ENCODE measurements around the gene KCNJ13. TPM values are rescaled to one million over a fixed set of nuclear protein-coding genes. Genes with fewer than 3 reads are reported as not detected.

Gene KCNJ13
- polyA plus RNA-seq, 1 donor from 2014 or later, result not detected

DNA sequence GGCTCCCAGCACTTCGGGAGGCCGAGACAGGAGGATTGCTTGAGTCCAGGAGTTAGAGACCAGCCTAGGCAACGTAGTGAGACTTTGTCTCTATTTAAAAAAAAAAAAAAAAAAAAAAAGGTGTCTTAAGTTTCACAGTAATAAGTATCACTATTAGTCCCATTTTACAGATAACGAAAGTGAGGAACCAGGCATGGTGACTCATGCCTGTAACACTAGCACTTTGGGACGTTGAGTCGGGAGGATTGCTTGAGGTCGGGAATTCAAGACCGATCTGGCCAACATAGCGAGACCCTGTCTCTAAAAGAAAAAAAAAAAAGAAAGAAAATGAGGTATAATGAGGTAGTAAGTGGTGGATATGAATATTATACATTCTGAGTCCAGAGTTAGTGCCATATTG is 2.5 kb downstream of the KCNJ13 start:
- no peak overlapping the region for H2AFZ ChIP-seq (ENCODE audit: low read depth, low read length)
- TF ChIP-seq TAF1 (IDR thresholded peaks at IDR 0.05; ENCODE audit: low read depth), result no peak
- TF ChIP-seq EZH2 (IDR thresholded peaks at IDR 0.05; ENCODE audit: borderline replicate concordance, insufficient read depth, low read length, poor library complexity, severe bottlenecking), result no peak
- no peak for TF ChIP-seq POLR2AphosphoS5 (IDR thresholded peaks at IDR 0.05)
- TF ChIP-seq, protein P1, sequence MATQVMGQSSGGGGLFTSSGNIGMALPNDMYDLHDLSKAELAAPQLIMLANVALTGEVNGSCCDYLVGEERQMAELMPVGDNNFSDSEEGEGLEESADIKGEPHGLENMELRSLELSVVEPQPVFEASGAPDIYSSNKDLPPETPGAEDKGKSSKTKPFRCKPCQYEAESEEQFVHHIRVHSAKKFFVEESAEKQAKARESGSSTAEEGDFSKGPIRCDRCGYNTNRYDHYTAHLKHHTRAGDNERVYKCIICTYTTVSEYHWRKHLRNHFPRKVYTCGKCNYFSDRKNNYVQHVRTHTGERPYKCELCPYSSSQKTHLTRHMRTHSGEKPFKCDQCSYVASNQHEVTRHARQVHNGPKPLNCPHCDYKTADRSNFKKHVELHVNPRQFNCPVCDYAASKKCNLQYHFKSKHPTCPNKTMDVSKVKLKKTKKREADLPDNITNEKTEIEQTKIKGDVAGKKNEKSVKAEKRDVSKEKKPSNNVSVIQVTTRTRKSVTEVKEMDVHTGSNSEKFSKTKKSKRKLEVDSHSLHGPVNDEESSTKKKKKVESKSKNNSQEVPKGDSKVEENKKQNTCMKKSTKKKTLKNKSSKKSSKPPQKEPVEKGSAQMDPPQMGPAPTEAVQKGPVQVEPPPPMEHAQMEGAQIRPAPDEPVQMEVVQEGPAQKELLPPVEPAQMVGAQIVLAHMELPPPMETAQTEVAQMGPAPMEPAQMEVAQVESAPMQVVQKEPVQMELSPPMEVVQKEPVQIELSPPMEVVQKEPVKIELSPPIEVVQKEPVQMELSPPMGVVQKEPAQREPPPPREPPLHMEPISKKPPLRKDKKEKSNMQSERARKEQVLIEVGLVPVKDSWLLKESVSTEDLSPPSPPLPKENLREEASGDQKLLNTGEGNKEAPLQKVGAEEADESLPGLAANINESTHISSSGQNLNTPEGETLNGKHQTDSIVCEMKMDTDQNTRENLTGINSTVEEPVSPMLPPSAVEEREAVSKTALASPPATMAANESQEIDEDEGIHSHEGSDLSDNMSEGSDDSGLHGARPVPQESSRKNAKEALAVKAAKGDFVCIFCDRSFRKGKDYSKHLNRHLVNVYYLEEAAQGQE (IDR thresholded peaks at IDR 0.05; ENCODE audit: borderline replicate concordance), result no peak
- no peak for TF ChIP-seq MXI1 (conservative IDR thresholded peaks at IDR 0.05; ENCODE audit: poor library complexity, severe bottlenecking)
- TF ChIP-seq RAD21 (conservative IDR thresholded peaks at IDR 0.05), result no peak
- TF ChIP-seq, protein P2, sequence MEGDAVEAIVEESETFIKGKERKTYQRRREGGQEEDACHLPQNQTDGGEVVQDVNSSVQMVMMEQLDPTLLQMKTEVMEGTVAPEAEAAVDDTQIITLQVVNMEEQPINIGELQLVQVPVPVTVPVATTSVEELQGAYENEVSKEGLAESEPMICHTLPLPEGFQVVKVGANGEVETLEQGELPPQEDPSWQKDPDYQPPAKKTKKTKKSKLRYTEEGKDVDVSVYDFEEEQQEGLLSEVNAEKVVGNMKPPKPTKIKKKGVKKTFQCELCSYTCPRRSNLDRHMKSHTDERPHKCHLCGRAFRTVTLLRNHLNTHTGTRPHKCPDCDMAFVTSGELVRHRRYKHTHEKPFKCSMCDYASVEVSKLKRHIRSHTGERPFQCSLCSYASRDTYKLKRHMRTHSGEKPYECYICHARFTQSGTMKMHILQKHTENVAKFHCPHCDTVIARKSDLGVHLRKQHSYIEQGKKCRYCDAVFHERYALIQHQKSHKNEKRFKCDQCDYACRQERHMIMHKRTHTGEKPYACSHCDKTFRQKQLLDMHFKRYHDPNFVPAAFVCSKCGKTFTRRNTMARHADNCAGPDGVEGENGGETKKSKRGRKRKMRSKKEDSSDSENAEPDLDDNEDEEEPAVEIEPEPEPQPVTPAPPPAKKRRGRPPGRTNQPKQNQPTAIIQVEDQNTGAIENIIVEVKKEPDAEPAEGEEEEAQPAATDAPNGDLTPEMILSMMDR (IDR thresholded peaks at IDR 0.05; ENCODE audit: poor library complexity, severe bottlenecking), result no peak
- TF ChIP-seq EP300 (conservative IDR thresholded peaks at IDR 0.05; ENCODE audit: poor library complexity, severe bottlenecking), result no peak
- TF ChIP-seq SMC3 (conservative IDR thresholded peaks at IDR 0.05; ENCODE audit: poor library complexity), result no peak

DNA sequence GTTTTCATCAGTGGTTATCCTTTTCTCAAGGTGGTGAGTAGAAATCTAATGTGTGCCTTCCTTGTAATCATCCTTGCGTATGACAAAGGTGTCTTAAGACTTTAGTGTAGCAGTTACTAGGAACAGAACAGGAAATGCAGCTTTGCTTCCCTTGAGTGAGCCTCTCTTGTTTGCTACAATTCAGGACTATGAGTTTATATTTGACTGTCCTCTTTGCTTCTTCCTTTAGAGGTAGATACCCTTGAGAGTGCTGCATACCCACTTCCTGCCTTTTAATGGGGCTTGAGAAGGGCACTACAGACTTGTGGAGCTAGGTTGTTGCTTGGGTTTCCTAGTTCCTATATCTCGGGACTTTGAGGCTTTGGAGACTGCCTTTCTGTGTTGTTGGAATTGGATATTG is 3.8 kb downstream of the KCNJ13 start:
- no peak overlapping the region for H3K27ac ChIP-seq (ENCODE audit: low read length)

More for the DNA sequence above, 2.5 kb downstream of the KCNJ13 start:
- Histone ChIP-seq H3K27ac (ENCODE audit: low read length) (no peak overlapping the region), H3K79me2 (replicated peaks; ENCODE audit: insufficient read depth, low read length) (peaks cover 3% of the 10 kb centered on the region), H3K4me3 (ENCODE audit: low read length) (no peak overlapping the region), H3K9me2 (ENCODE audit: insufficient read depth, low read length) (no peaks in the 10 kb centered on the region), H3F3A (ENCODE audit: insufficient read depth, low read length, poor library complexity, severe bottlenecking) (no peaks in the 10 kb centered on the region), H3K4me2 (ENCODE audit: low read length) (no peak overlapping the region), H3K9me3 (ENCODE audit: low read length) (no peaks in the 10 kb centered on the region), H3K36me3 (ENCODE audit: insufficient read depth, low read length) (peaks cover 8% of the 10 kb centered on the region), H3K27me3 (ENCODE audit: insufficient read depth, low read depth, low read length) (no peaks in the 10 kb centered on the region), H4K20me1 (ENCODE audit: insufficient read depth) (no peaks in the 10 kb centered on the region), H3K9ac (ENCODE audit: low read length) (no peak overlapping the region)

More for the DNA sequence above, 3.8 kb downstream of the KCNJ13 start:
- Histone ChIP-seq H3F3A (ENCODE audit: insufficient read depth, low read length, poor library complexity, severe bottlenecking) (no peaks in the 10 kb centered on the region), H3K4me3 (ENCODE audit: low read length) (no peak overlapping the region), H4K20me1 (ENCODE audit: insufficient read depth) (no peaks in the 10 kb centered on the region), H3K36me3 (ENCODE audit: insufficient read depth, low read length) (peaks cover 8% of the 10 kb centered on the region), H3K9me3 (ENCODE audit: low read length) (no peaks in the 10 kb centered on the region), H3K9me2 (ENCODE audit: insufficient read depth, low read length) (no peaks in the 10 kb centered on the region), H3K9ac (ENCODE audit: low read length) (no peak overlapping the region), H3K4me2 (ENCODE audit: low read length) (no peak overlapping the region), H3K79me2 (replicated peaks; ENCODE audit: insufficient read depth, low read length) (peaks cover 3% of the 10 kb centered on the region), H3K27me3 (ENCODE audit: insufficient read depth, low read depth, low read length) (no peaks in the 10 kb centered on the region), H2AFZ (ENCODE audit: low read depth, low read length) (no peak overlapping the region)
- TF ChIP-seq TAF1 (IDR thresholded peaks at IDR 0.05; ENCODE audit: low read depth), result no peak
- TF ChIP-seq, protein P2 (IDR thresholded peaks at IDR 0.05; ENCODE audit: poor library complexity, severe bottlenecking), result no peak
- TF ChIP-seq POLR2AphosphoS5 (IDR thresholded peaks at IDR 0.05), result no peak
- TF ChIP-seq MXI1 (conservative IDR thresholded peaks at IDR 0.05; ENCODE audit: poor library complexity, severe bottlenecking), result no peak
- TF ChIP-seq RAD21 (conservative IDR thresholded peaks at IDR 0.05), result no peak
- TF ChIP-seq, protein P1 (IDR thresholded peaks at IDR 0.05; ENCODE audit: borderline replicate concordance), result no peak
- no peak for TF ChIP-seq EP300 (conservative IDR thresholded peaks at IDR 0.05; ENCODE audit: poor library complexity, severe bottlenecking)
- TF ChIP-seq SMC3 (conservative IDR thresholded peaks at IDR 0.05; ENCODE audit: poor library complexity), result no peak
- TF ChIP-seq EZH2 (IDR thresholded peaks at IDR 0.05; ENCODE audit: borderline replicate concordance, insufficient read depth, low read length, poor library complexity, severe bottlenecking), result no peak

Data from neural cell (in vitro differentiated cells).